H1 (cell line): ENCODE results near the gene JMJD1C. TPM values are rescaled to one million over a fixed set of nuclear protein-coding genes. Genes with fewer than 3 reads are reported as not detected.

Experiments
- CTCF ChIA-PET: fragments of 300-600 bp; sonication (Branson Sonifier 250); formaldehyde crosslinking; loops from one replicate; lab custom pipeline; 2021; ENCODE audit not compliant: partially characterized antibody; lab: Charles Lee
- POLR2A ChIA-PET: fragments of 300-600 bp; sonication (Branson Sonifier 250); formaldehyde crosslinking; loops from one replicate; lab custom pipeline; 2021; ENCODE audit warnings: inconsistent platforms; ENCODE audit not compliant: partially characterized antibody; lab: Charles Lee
- DNase-seq, 2 experiments: peaks; one replicate each; pipeline versions ENCODE4 v3.0.0 to v3.0.0-alpha.2; 2010 to 2022; ENCODE audit warnings: low spot score in 2 of 2, low read depth in 1 of 2, mixed read lengths in 1 of 2
- FAIRE-seq: peaks from 2 replicates; lab custom pipeline; 2011; peaks lifted over from hg19 to GRCh38; lab: Jason Lieb, UNC
- H2AFZ ChIP-seq: 2 replicates; pipeline ENCODE4 v1.8.1; 2012; ENCODE audit warnings: low read length, inconsistent platforms
- H2AK5ac ChIP-seq: 2 replicates; pipeline ENCODE4 v1.6.1; 2013; ENCODE audit warnings: low read depth, low read length
- H2BK120ac ChIP-seq: replicated peaks from 2 replicates; pipeline ENCODE3; 2013; ENCODE audit warnings: low read depth, low read length, inconsistent platforms
- H2BK12ac ChIP-seq: 2 replicates; pipeline ENCODE4 v1.6.1; 2013; ENCODE audit warnings: low read depth, low read length
- H2BK15ac ChIP-seq: 2 replicates; pipeline ENCODE4 v1.6.1; 2013; ENCODE audit warnings: low read length
- H2BK20ac ChIP-seq: 2 replicates; pipeline ENCODE4 v1.6.1; 2013; ENCODE audit warnings: low read length
- H2BK5ac ChIP-seq: 2 replicates; pipeline ENCODE4 v1.6.1; 2013; ENCODE audit warnings: low read depth, low read length
- H3K14ac ChIP-seq: 2 replicates; pipeline ENCODE4 v1.6.1; 2013; ENCODE audit warnings: inconsistent platforms; ENCODE audit not compliant: insufficient read length
- H3K18ac ChIP-seq: 2 replicates; pipeline ENCODE4 v1.6.1; 2013; ENCODE audit warnings: low read length; ENCODE audit errors: extremely low read depth
- H3K23ac ChIP-seq: 2 replicates; pipeline ENCODE4 v1.6.1; 2013; ENCODE audit warnings: inconsistent platforms; ENCODE audit not compliant: insufficient read length
- H3K23me2 ChIP-seq: 2 replicates; pipeline ENCODE4 v1.6.1; 2013; ENCODE audit warnings: low read depth, low read length
- H3K27ac ChIP-seq: 2 replicates; pipeline ENCODE4 v1.6.1; 2011; ENCODE audit warnings: low read depth, low read length, inconsistent platforms
- H3K27me3 ChIP-seq, 4 experiments: replicated peaks in 1 of 4; 1 replicate in 1 of 4; 2 replicates in 3 of 4; pipeline versions ENCODE4 v1.6.1 to v1.8.1; 2011 to 2013; ENCODE audit warnings: low read length in 3 of 4, mild to moderate bottlenecking in 3 of 4, inconsistent platforms in 2 of 4, mixed read lengths in 2 of 4, moderate library complexity in 1 of 4; ENCODE audit not compliant: control insufficient read depth in 3 of 4, insufficient read depth in 3 of 4; ENCODE audit errors: extremely low read depth in 1 of 4
- H3K36me3 ChIP-seq, 4 experiments: 2 replicates each; pipeline versions ENCODE4 v1.6.1 to v1.8.1; 2011 to 2013; ENCODE audit warnings: mild to moderate bottlenecking in 4 of 4, low read length in 3 of 4, moderate library complexity in 2 of 4, control low read depth in 1 of 4, inconsistent platforms in 1 of 4; ENCODE audit not compliant: insufficient read depth in 4 of 4, control insufficient read depth in 2 of 4
- H3K4ac ChIP-seq: replicated peaks from 2 replicates; pipeline ENCODE3; 2013; ENCODE audit warnings: low read length, low read depth, mixed read lengths, inconsistent platforms; ENCODE audit not compliant: insufficient read length
- H3K4me1 ChIP-seq, 4 experiments: replicated peaks in 1 of 4; 1 replicate in 1 of 4; 2 replicates in 3 of 4; pipeline versions ENCODE4 v1.6.1 to v1.8.1; 2011 to 2013; ENCODE audit warnings: low read length in 3 of 4, inconsistent platforms in 2 of 4, mixed read lengths in 1 of 4; ENCODE audit not compliant: insufficient read depth in 4 of 4, control insufficient read depth in 3 of 4
- H3K4me2 ChIP-seq, 2 experiments: 2 replicates each; pipeline versions ENCODE4 v1.6.1 to v1.8.1; 2011 to 2013; ENCODE audit warnings: low read depth in 2 of 2, low read length in 2 of 2, control low read depth in 1 of 2, inconsistent platforms in 1 of 2, mild to moderate bottlenecking in 1 of 2; ENCODE audit not compliant: insufficient read depth in 1 of 2
- H3K4me3 ChIP-seq, 4 experiments: fragments of 200-600, 300-600 bp in 1 of 4; sonication (generic), shearing (Covaris generic), sonication (Bioruptor Twin) in 1 of 4; 2 replicates each; pipeline versions ENCODE4 v1.5.1 to v1.8.1; 2011 to 2016; ENCODE audit warnings: low read length in 4 of 4, low read depth in 3 of 4, control low read depth in 2 of 4, inconsistent platforms in 2 of 4, mild to moderate bottlenecking in 2 of 4, mixed read lengths in 1 of 4, moderate library complexity in 1 of 4; ENCODE audit not compliant: insufficient read depth in 2 of 4; ENCODE audit errors: extremely low read depth in 1 of 4
- H3K56ac ChIP-seq: replicated peaks from 2 replicates; pipeline ENCODE3; 2013; ENCODE audit warnings: low read depth, mild to moderate bottlenecking, mixed read lengths, low read length, inconsistent platforms; ENCODE audit not compliant: insufficient read length
- H3K79me1 ChIP-seq: 2 replicates; pipeline ENCODE4 v1.6.1; 2013; ENCODE audit warnings: low read depth, low read length, control low read depth
- H3K79me2 ChIP-seq, 2 experiments: 2 replicates each; pipeline versions ENCODE4 v1.6.1 to v1.8.1; 2012 to 2013; ENCODE audit warnings: low read length in 2 of 2, mild to moderate bottlenecking in 2 of 2, inconsistent platforms in 1 of 2; ENCODE audit not compliant: insufficient read depth in 2 of 2, control insufficient read depth in 1 of 2
- H3K9ac ChIP-seq, 4 experiments: replicated peaks in 1 of 4; 1 replicate in 1 of 4; 2 replicates in 3 of 4; pipeline versions ENCODE4 v1.6.1 to v1.8.1; 2011 to 2013; ENCODE audit warnings: low read depth in 3 of 4, low read length in 3 of 4, control low read depth in 2 of 4, mild to moderate bottlenecking in 2 of 4, moderate library complexity in 2 of 4, inconsistent platforms in 1 of 4; ENCODE audit errors: extremely low read depth in 1 of 4
- H3K9me3 ChIP-seq, 2 experiments: 2 replicates each; pipeline versions ENCODE4 v1.6.1 to v1.8.1; 2012 to 2013; ENCODE audit warnings: mild to moderate bottlenecking in 2 of 2, moderate library complexity in 2 of 2, control low read depth in 1 of 2, inconsistent platforms in 1 of 2, low read depth in 1 of 2, low read length in 1 of 2, mixed read lengths in 1 of 2; ENCODE audit not compliant: insufficient read depth in 2 of 2
- H4K20me1 ChIP-seq, 2 experiments: replicated peaks in 1 of 2; 2 replicates each; pipeline versions ENCODE3 to v1.8.1; 2011 to 2013; ENCODE audit warnings: inconsistent platforms in 2 of 2, low read length in 2 of 2, mild to moderate bottlenecking in 1 of 2; ENCODE audit not compliant: insufficient read depth in 2 of 2, control insufficient read depth in 1 of 2
- H4K5ac ChIP-seq: 2 replicates; pipeline ENCODE4 v1.6.1; 2013; ENCODE audit warnings: low read length, low read depth, mixed read lengths, inconsistent platforms; ENCODE audit not compliant: insufficient read length
- H4K8ac ChIP-seq: 2 replicates; pipeline ENCODE4 v1.8.0; 2013; ENCODE audit warnings: mild to moderate bottlenecking, moderate library complexity, low read length, inconsistent platforms; ENCODE audit not compliant: insufficient read depth; ENCODE audit errors: extremely low read depth
- H4K91ac ChIP-seq: replicated peaks from 2 replicates; pipeline ENCODE3; 2013; ENCODE audit warnings: low read length, mixed read lengths, inconsistent platforms; ENCODE audit not compliant: insufficient read length
- E2F6 ChIP-seq: IDR thresholded peaks from 2 replicates; pipeline ENCODE4 v1.6.1; 2012; ENCODE audit warnings: inconsistent platforms
- RNF2 ChIP-seq: fragments of 200-900, 300-1000 bp; sonication (generic); IDR thresholded peaks from 2 replicates; pipeline ENCODE4 v1.7.1; 2016; ENCODE audit warnings: borderline replicate concordance, low read depth, mild to moderate bottlenecking, antibody characterized with exemption, low read length; ENCODE audit not compliant: poor library complexity, severe bottlenecking; ENCODE audit errors: missing control alignments
- SUZ12 ChIP-seq: fragments of 200-600 bp; sonication (generic); IDR thresholded peaks from 2 replicates; pipeline ENCODE4 v1.6.1; 2012; ENCODE audit warnings: mild to moderate bottlenecking, inconsistent platforms, low read length, moderate library complexity, mixed read lengths
- WGBS, 2 experiments: shearing (Covaris generic) in 1 of 2; methylation state at CpG; one replicate each; pipeline versions ENCODE4 v1.1.6 to v1.1.7; 2013 to 2015; ENCODE audit warnings: low lambda C conversion rate in 2 of 2, mixed read lengths in 2 of 2, inconsistent platforms in 1 of 2, low coverage in 1 of 2, missing lambda C conversion rate in 1 of 2; ENCODE audit not compliant: insufficient replicate concordance in 2 of 2, insufficient coverage in 1 of 2, insufficient read length in 1 of 2; ENCODE audit errors: extremely low coverage in 1 of 2, missing lambda C conversion rate in 1 of 2; 5-methylcytosine and 5-hydroxymethylcytosine counted together
- polyA plus RNA-seq, 7 experiments: library from polyadenylated mRNA; depleted of rRNA in 3 of 7; stranded (reverse) in 5 of 7; unstranded in 2 of 7; fragments of >200 nt in 5 of 7; fragments of 200-250 nt in 2 of 7; gene quantifications; 1 replicate in 5 of 7; 2 replicates in 1 of 7; 4 replicates in 1 of 7; pipeline versions ENCODE4 v1.2.1 to v1.2.3, GENCODE V29; 2011 to 2013; ENCODE audit warnings: missing spikeins in 2 of 7, mixed read lengths in 2 of 7
- total RNA-seq: library from RNA; stranded (reverse); fragmentation: NEBNext Ultra II Directional; extraction: Animal tissue kit (Norgen Biotek cat#: 25700); gene quantifications from 2 replicates; pipeline ENCODE4 v1.2.1, GENCODE V29; 2021

JMJD1C gene
- total and polyA plus RNA-seq, 2 of the 8 experiments (the other 6 are each of a cell fraction or from before 2014, with no cell fraction given), result 54.5 to 210 TPM

GRCh38 chr10:63275094-63275493 lies 190.7 kb downstream of the JMJD1C start:
- WGBS, 2 experiments, result 90% methylated on average over 3 of the region's 3 CpGs; no CpG with 5 or more reads in 1 of the 2 experiments

More at GRCh38 chr10:63275094-63275493, 190.7 kb downstream of the JMJD1C start:
- no peak overlapping the region for H4K8ac ChIP-seq
- H3K79me1 ChIP-seq, result no peaks in the 10 kb centered on the region
- H2AFZ ChIP-seq, result no peak overlapping the region
- TF ChIP-seq E2F6, result no peak
- no peak for TF ChIP-seq RNF2
- no peak for TF ChIP-seq SUZ12
- peaks cover 0 to 45% of the 10 kb centered on the region in 2 experiments; a peak in 3 of 4 replicates for H3K79me2 ChIP-seq
- no peak overlapping the region for H2BK12ac ChIP-seq
- no peaks in the 10 kb centered on the region for H3K36me3 ChIP-seq
- FAIRE-seq, result no peak
- no peak overlapping the region for H3K23ac ChIP-seq
- H2BK20ac ChIP-seq, result no peak overlapping the region
- no peak overlapping the region for H3K4me2 ChIP-seq
- no peak overlapping the region for H3K9ac ChIP-seq
- DNase-seq, result no peak
- no peaks in the 10 kb centered on the region for H3K27me3 ChIP-seq
- no peak overlapping the region for H3K14ac ChIP-seq
- H2AK5ac ChIP-seq, result no peak overlapping the region
- H3K4me1 ChIP-seq, result no peaks in the 10 kb centered on the region
- H3K18ac ChIP-seq, result no peak overlapping the region
- H3K56ac ChIP-seq, result no peak overlapping the region
- no peaks in the 10 kb centered on the region for H3K9me3 ChIP-seq
- no peaks in the 10 kb centered on the region for H3K23me2 ChIP-seq
- H4K20me1 ChIP-seq, result no peaks in the 10 kb centered on the region
- no peak overlapping the region for H4K91ac ChIP-seq
- no peak overlapping the region for H3K4ac ChIP-seq
- H4K5ac ChIP-seq, result no peak overlapping the region
- CTCF ChIA-PET, result interaction anchor here (0.8 to 2.5 kb wide), 2 partner anchors 21 to 359 kb away, joined by 3 to 8 read pairs; no protein-coding TSS in a partner anchor
- H2BK120ac ChIP-seq, result no peak overlapping the region
- H3K27ac ChIP-seq, result no peak overlapping the region
- H2BK5ac ChIP-seq, result no peak overlapping the region
- no peak overlapping the region for H3K4me3 ChIP-seq
- H2BK15ac ChIP-seq, result no peak overlapping the region
- POLR2A ChIA-PET, result no interaction called here
